WTC11 (cell line): ENCODE data around the gene KCNH6. TPM values are rescaled to one million over a fixed set of nuclear protein-coding genes. Genes with fewer than 3 reads are reported as not detected.

Experiments
- ATAC-seq: fragments of 200-7000 bp; cut with Tn5 transposase; 2 replicates; pipeline ENCODE4 v1.10.0; 2021; ENCODE audit warnings: mild to moderate bottlenecking, moderate library complexity
- CTCF ChIA-PET: fragments of 300-600 bp; sonication (Branson Sonifier 250); formaldehyde crosslinking; loops from one replicate; lab custom pipeline; 2021; ENCODE audit warnings: antibody characterized with exemption; lab: Charles Lee
- POLR2A ChIA-PET: fragments of 350-600 bp; sonication (Branson Sonifier 250); formaldehyde crosslinking; loops from one replicate; lab custom pipeline; 2021; ENCODE audit warnings: antibody characterized with exemption; lab: Charles Lee
- DNase-seq: peaks from one replicate; pipeline ENCODE4 v3.0.0; 2021; ENCODE audit warnings: low spot score
- H3K27ac Mint-ChIP-seq: 2 replicates; pipeline ENCODE4 v1.8.0; 2021; ENCODE audit warnings: mixed read lengths
- H3K27me3 Mint-ChIP-seq: 2 replicates; pipeline ENCODE4 v1.8.0; 2021; ENCODE audit warnings: low read depth, mild to moderate bottlenecking, moderate library complexity, mixed read lengths
- H3K36me3 Mint-ChIP-seq: 2 replicates; pipeline ENCODE4 v1.8.0; 2021; ENCODE audit warnings: mixed read lengths
- H3K4me1 Mint-ChIP-seq: 2 replicates; pipeline ENCODE4 v1.8.0; 2022; ENCODE audit warnings: mixed read lengths
- H3K4me3 Mint-ChIP-seq: 2 replicates; pipeline ENCODE4 v1.8.0; 2021; ENCODE audit warnings: mild to moderate bottlenecking, moderate library complexity, mixed read lengths
- H3K9me3 Mint-ChIP-seq: 2 replicates; pipeline ENCODE4 v1.8.0; 2021; ENCODE audit warnings: mixed read lengths
- CBFB ChIP-seq: sonication (generic); formaldehyde crosslinking; IDR thresholded peaks from 2 replicates; pipeline ENCODE4 v1.8.1; 2022; ENCODE audit warnings: mild to moderate bottlenecking, low read depth, missing genetic modification reagents
- E2F5 ChIP-seq: sonication (generic); formaldehyde crosslinking; IDR thresholded peaks from 2 replicates; pipeline ENCODE4 v1.8.1; 2022; ENCODE audit warnings: mild to moderate bottlenecking, moderate library complexity, missing genetic modification reagents
- ETV6 ChIP-seq: sonication (generic); formaldehyde crosslinking; IDR thresholded peaks from 2 replicates; pipeline ENCODE4 v1.8.1; 2022; ENCODE audit warnings: mild to moderate bottlenecking, missing genetic modification reagents
- FOXK1 ChIP-seq: sonication (generic); formaldehyde crosslinking; IDR thresholded peaks from 2 replicates; pipeline ENCODE4 v1.8.0; 2022; ENCODE audit warnings: mild to moderate bottlenecking, moderate library complexity, missing genetic modification reagents
- GTF2I ChIP-seq: fragments of 250-450 bp; sonication (Bioruptor Pico); conservative IDR thresholded peaks from 2 replicates; pipeline ENCODE4 v1.4.0; 2021; ENCODE audit warnings: mild to moderate bottlenecking
- MYBL2 ChIP-seq: sonication (generic); formaldehyde crosslinking; IDR thresholded peaks from 2 replicates; pipeline ENCODE4 v1.8.1; 2023; ENCODE audit warnings: mild to moderate bottlenecking, moderate library complexity, missing genetic modification reagents
- NR1H2 ChIP-seq: sonication (generic); formaldehyde crosslinking; IDR thresholded peaks from 2 replicates; pipeline ENCODE4 v1.9.0; 2021; ENCODE audit warnings: mild to moderate bottlenecking, moderate library complexity, missing genetic modification reagents
- PRRX2 ChIP-seq: fragments of 250-450 bp; sonication (Bioruptor Pico); IDR thresholded peaks from 2 replicates; pipeline ENCODE4 v1.8.0; 2021; ENCODE audit warnings: mild to moderate bottlenecking
- SMAD3 ChIP-seq: sonication (generic); formaldehyde crosslinking; IDR thresholded peaks from 2 replicates; pipeline ENCODE4 v1.8.0; 2022; ENCODE audit warnings: missing genetic modification reagents, mild to moderate bottlenecking, borderline replicate concordance
- TEAD1 ChIP-seq: sonication (generic); formaldehyde crosslinking; IDR thresholded peaks from 2 replicates; pipeline ENCODE4 v1.8.0; 2022; ENCODE audit warnings: mild to moderate bottlenecking, missing genetic modification reagents
- USF2 ChIP-seq: sonication (generic); formaldehyde crosslinking; IDR thresholded peaks from 2 replicates; pipeline ENCODE4 v1.8.1; 2023; ENCODE audit warnings: mild to moderate bottlenecking, missing genetic modification reagents, moderate library complexity
- total RNA-seq: library from RNA; stranded (reverse); gene quantifications from 3 replicates; pipeline ENCODE4 v1.2.3, GENCODE V29; 2021
- TF ChIP-seq, protein P1 (sequence below): sonication (generic); formaldehyde crosslinking; IDR thresholded peaks from 2 replicates; pipeline ENCODE4 v1.8.1; 2022; ENCODE audit warnings: missing genetic modification reagents, borderline replicate concordance
- TF ChIP-seq, protein P2 (sequence below): sonication (generic); formaldehyde crosslinking; IDR thresholded peaks from 2 replicates; pipeline ENCODE4 v1.8.1; 2022; ENCODE audit warnings: low read depth, missing genetic modification reagents, borderline replicate concordance
- TF ChIP-seq, protein P3 (sequence below): sonication (generic); formaldehyde crosslinking; IDR thresholded peaks from 2 replicates; pipeline ENCODE4 v1.8.1; 2023; ENCODE audit warnings: mild to moderate bottlenecking, missing genetic modification reagents
- TF ChIP-seq, protein P4 (sequence below): sonication (generic); formaldehyde crosslinking; conservative IDR thresholded peaks from 2 replicates; pipeline ENCODE4 v1.8.1; 2023; ENCODE audit warnings: mild to moderate bottlenecking, low read depth, missing genetic modification reagents, moderate library complexity
- TF ChIP-seq, protein P5 (sequence below): fragments of 250-450 bp; sonication (Bioruptor Pico); IDR thresholded peaks from 2 replicates; pipeline ENCODE4 v1.9.0; 2021; ENCODE audit warnings: mild to moderate bottlenecking

The KCNH6 gene
- total RNA-seq, 1 experiment from 2014 or later = 2.1 TPM

- H3K36me3 Mint-ChIP-seq = no peaks in the 10 kb centered on the region
Measured at GRCh38 chr17:63479495-63480184, 43.5 kb upstream of the KCNH6 start.

GRCh38 chr17:63480192-63480784 lies 42.9 kb upstream of the KCNH6 start:
- peaks cover 24% of the 10 kb centered on the region for H3K4me1 Mint-ChIP-seq
- ChIA-PET POLR2A (no interaction called here), CTCF (interaction anchor here (0.6 to 11.3 kb wide), 7 partner anchors 17 to 216 kb away, joined by 3 to 298 read pairs (median 13); partner anchors contain the start of gene CYB561)
- DNase-seq (no peak), ATAC-seq (no peak)
- TF ChIP-seq, protein P1, sequence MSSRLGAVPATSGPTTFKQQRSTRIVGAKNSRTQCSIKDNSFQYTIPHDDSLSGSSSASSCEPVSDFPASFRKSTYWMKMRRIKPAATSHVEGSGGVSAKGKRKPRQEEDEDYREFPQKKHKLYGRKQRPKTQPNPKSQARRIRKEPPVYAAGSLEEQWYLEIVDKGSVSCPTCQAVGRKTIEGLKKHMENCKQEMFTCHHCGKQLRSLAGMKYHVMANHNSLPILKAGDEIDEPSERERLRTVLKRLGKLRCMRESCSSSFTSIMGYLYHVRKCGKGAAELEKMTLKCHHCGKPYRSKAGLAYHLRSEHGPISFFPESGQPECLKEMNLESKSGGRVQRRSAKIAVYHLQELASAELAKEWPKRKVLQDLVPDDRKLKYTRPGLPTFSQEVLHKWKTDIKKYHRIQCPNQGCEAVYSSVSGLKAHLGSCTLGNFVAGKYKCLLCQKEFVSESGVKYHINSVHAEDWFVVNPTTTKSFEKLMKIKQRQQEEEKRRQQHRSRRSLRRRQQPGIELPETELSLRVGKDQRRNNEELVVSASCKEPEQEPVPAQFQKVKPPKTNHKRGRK (CRISPR knock-in tag) = no peak
- TF ChIP-seq SMAD3 = no peak
- no peak for TF ChIP-seq GTF2I
- no peak for TF ChIP-seq FOXK1 (CRISPR knock-in tag)
- TF ChIP-seq, protein P2, sequence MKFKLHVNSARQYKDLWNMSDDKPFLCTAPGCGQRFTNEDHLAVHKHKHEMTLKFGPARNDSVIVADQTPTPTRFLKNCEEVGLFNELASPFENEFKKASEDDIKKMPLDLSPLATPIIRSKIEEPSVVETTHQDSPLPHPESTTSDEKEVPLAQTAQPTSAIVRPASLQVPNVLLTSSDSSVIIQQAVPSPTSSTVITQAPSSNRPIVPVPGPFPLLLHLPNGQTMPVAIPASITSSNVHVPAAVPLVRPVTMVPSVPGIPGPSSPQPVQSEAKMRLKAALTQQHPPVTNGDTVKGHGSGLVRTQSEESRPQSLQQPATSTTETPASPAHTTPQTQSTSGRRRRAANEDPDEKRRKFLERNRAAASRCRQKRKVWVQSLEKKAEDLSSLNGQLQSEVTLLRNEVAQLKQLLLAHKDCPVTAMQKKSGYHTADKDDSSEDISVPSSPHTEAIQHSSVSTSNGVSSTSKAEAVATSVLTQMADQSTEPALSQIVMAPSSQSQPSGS (CRISPR knock-in tag) = no peak
- no peak for TF ChIP-seq E2F5
- no peak for TF ChIP-seq USF2
- no peak for TF ChIP-seq CBFB
- no peak for TF ChIP-seq NR1H2 (CRISPR knock-in tag)
- no peak overlapping the region for H3K4me3 Mint-ChIP-seq
- H3K36me3 Mint-ChIP-seq = no peaks in the 10 kb centered on the region
- no peak overlapping the region for H3K27ac Mint-ChIP-seq
- H3K27me3 Mint-ChIP-seq = peaks cover 25% of the 10 kb centered on the region
- H3K9me3 Mint-ChIP-seq = no peaks in the 10 kb centered on the region

More at GRCh38 chr17:63479495-63480184, 43.5 kb upstream of the KCNH6 start:
- H3K9me3 Mint-ChIP-seq = no peaks in the 10 kb centered on the region
- no peak for ATAC-seq
- no peak overlapping the region for H3K27ac Mint-ChIP-seq
- peaks cover 28% of the 10 kb centered on the region for H3K27me3 Mint-ChIP-seq
- no peak for TF ChIP-seq TEAD1 (CRISPR knock-in tag)
- H3K4me1 Mint-ChIP-seq = peaks cover 30% of the 10 kb centered on the region
- POLR2A ChIA-PET = interaction anchor here (1.7 kb wide), 2 partner anchors 54 to 219 kb away, joined by 4 read pairs; no protein-coding TSS in a partner anchor
- no peak for DNase-seq
- no peak overlapping the region for H3K4me3 Mint-ChIP-seq
- CTCF ChIA-PET = interaction anchor here (0.6 to 11.3 kb wide), 28 partner anchors 10 to 231 kb away, joined by 3 to 298 read pairs (median 5); partner anchors contain the start of genes CYB561, KCNH6 and MAP3K3

DNA sequence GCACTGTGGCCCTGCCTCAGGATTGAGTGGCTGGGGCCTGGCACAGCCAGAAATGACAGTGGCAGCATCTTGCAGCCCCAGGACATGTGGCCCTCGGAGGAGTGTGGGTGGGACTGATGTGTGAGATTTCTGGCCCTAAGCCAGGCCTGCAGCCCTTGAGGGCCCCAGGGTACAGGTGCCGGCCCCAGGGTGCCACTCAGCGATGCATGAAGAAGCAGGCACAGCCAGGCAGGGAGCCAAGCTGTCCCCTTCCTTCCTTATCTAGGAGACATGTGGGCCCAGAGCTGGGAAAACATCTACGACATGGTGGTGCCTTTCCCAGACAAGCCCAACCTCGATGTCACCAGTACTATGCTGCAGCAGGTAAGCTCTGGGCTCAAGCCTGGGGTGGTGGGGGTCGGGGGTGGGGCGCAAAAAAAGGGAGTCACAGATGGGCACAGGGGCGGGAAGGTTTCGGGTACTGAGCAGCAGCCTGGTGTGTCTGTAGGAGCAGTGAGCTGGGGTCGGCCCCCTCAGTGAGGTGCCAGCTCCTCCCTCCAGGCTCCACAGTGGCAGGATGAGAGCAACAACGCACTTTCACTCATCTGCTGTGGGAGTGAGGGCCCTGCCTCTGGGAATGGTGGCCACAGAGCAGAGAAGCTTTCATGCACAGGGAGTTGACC lies 42.2 kb upstream of the KCNH6 start:
- TF ChIP-seq, protein P3, sequence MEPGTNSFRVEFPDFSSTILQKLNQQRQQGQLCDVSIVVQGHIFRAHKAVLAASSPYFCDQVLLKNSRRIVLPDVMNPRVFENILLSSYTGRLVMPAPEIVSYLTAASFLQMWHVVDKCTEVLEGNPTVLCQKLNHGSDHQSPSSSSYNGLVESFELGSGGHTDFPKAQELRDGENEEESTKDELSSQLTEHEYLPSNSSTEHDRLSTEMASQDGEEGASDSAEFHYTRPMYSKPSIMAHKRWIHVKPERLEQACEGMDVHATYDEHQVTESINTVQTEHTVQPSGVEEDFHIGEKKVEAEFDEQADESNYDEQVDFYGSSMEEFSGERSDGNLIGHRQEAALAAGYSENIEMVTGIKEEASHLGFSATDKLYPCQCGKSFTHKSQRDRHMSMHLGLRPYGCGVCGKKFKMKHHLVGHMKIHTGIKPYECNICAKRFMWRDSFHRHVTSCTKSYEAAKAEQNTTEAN (CRISPR knock-in tag) = no peak
- no peak for TF ChIP-seq MYBL2 (CRISPR knock-in tag)
- no peak for TF ChIP-seq ETV6 (CRISPR knock-in tag)
- TF ChIP-seq, protein P4, sequence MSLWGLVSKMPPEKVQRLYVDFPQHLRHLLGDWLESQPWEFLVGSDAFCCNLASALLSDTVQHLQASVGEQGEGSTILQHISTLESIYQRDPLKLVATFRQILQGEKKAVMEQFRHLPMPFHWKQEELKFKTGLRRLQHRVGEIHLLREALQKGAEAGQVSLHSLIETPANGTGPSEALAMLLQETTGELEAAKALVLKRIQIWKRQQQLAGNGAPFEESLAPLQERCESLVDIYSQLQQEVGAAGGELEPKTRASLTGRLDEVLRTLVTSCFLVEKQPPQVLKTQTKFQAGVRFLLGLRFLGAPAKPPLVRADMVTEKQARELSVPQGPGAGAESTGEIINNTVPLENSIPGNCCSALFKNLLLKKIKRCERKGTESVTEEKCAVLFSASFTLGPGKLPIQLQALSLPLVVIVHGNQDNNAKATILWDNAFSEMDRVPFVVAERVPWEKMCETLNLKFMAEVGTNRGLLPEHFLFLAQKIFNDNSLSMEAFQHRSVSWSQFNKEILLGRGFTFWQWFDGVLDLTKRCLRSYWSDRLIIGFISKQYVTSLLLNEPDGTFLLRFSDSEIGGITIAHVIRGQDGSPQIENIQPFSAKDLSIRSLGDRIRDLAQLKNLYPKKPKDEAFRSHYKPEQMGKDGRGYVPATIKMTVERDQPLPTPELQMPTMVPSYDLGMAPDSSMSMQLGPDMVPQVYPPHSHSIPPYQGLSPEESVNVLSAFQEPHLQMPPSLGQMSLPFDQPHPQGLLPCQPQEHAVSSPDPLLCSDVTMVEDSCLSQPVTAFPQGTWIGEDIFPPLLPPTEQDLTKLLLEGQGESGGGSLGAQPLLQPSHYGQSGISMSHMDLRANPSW (CRISPR knock-in tag) = no peak
- no peak for TF ChIP-seq PRRX2 (CRISPR knock-in tag)
- TF ChIP-seq, protein P5, sequence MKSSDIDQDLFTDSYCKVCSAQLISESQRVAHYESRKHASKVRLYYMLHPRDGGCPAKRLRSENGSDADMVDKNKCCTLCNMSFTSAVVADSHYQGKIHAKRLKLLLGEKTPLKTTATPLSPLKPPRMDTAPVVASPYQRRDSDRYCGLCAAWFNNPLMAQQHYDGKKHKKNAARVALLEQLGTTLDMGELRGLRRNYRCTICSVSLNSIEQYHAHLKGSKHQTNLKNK (CRISPR knock-in tag) = no peak
- H3K36me3 Mint-ChIP-seq = no peaks in the 10 kb centered on the region
- CTCF ChIA-PET = interaction anchor here (0.6 to 11.3 kb wide), 5 partner anchors 16 to 216 kb away, joined by 3 to 298 read pairs (median 30); partner anchors contain the start of gene CYB561
- peaks cover 19% of the 10 kb centered on the region for H3K27me3 Mint-ChIP-seq
- H3K9me3 Mint-ChIP-seq = no peaks in the 10 kb centered on the region
- H3K27ac Mint-ChIP-seq = no peak overlapping the region
- no peak overlapping the region for H3K4me3 Mint-ChIP-seq
- peaks cover 17% of the 10 kb centered on the region for H3K4me1 Mint-ChIP-seq
- DNase-seq (no peak), ATAC-seq (no peak)
- POLR2A ChIA-PET = no interaction called here
